ENCODE results near the gene HTR3B.

Gene HTR3B

DNA sequence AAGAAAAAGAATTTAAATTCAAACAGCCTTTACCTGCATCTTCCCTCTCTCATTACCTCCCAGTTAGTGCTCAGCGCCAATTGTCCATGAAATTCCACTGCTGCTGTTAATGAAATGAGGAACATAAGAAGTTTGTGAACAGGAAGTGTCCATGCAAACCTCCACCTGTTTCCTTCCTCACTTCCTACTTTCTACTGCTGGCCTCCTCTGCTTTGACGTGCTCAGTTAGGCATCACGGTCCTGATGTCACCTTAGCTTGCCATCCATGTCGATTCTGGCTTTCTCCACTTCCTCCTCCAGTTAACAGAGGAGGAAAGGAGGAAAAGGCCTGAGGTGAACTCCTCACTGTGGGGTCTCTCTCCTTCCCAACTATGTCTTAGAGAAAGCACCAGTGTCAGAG lies 43.4 kb downstream of the HTR3B start:
- no peak for DNase-seq

DNA sequence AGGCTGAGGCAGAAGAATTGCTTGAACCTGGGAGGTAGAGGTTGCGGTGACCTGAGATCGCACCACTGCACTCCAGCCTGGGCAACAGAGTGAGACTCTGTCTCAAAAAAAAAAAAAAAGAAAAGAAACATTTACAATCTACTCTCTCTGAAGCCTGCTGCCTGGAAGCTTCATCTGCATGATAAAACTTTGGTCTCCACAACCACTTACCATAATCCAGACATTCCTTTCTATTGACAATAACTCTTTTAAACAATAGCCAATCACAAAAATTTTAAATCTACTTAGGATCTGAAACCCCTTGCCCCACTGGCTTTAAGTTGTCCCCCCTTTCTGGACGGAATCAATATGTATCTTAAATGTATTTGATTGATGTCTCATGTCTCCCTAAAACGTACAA lies 45.3 kb downstream of the HTR3B start:
- no peak for DNase-seq

DNA sequence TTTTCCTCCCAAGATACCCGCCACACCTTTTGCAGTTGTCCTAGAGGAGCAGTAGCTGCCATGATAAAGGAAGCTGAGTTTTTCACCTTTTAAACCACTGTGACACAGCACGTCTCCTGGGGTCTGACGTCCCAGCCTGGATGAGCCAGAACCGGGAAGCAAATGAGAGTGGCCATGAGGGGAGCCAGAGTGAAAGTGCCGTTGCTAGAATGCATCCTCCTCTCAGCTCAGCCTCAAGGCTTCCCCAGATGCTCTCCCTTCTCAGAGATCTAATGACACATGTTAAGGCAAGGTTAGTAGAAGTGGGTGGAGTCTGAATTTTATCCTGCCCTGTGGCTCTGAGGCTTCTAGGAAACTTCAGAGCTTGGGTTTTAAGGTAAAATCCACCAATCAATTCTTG lies 46.9 kb downstream of the HTR3B start:
- no peak for DNase-seq

DNA sequence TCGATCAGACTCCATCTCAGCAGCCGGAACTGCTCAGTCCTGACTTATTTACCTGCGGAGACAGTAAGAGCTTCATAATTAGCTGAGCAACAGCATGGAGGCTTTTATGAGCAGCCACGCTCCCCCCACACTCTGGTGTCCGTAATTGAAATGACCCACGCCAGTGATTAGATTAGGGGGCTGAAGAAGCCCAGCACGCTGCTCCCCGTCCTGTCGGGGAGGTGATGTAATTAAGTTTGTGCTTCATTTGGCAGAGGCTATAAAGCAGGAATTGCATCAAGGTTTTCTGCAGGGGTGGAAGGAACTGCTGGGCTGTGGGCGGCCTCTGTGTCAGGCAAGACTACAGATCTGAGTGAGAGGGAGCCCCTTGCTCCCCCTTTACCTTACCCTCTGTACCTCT lies 47.5 kb downstream of the HTR3B start:
- no peak for DNase-seq

DNA sequence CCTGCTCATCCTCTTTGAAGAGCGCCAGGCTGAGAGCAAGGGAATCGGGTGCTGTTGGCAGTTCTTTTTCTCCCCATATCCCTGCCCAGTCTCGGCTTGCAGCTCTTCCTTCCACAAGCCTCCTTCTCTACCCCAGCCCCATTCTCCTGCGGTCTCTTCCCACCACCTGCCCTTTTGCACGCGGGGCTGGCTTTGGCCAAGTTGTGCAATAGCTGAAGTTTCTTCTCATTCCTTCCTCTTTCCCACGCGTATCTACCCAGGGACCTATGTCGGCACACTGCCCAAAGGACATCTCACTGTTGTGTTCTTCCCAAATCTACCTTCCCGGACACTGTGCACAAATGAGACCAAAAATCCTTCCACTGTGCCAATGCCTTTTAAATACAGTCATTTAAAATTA lies 48.0 kb downstream of the HTR3B start:
- DNase-seq: no peak

DNA sequence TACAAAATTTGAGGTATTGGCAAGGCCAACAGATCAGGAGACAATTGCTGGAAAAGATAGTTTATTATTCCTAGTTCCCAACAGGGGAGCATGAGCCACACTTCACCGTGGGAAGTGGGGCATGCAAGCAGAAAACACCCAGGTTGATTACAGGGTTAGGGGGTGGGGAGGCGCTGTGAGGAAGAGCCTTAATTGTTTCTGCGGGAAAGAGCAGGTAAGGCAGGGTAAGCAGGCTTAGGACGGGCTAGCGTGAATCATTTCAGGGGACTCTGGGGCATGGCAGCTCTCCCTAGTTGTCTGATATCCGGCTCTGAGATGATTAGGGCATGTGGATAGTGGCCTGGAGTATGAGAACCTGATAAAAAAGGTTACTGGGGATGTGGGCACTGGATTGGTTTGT lies 49.6 kb downstream of the HTR3B start:
- DNase-seq: no peak

DNA sequence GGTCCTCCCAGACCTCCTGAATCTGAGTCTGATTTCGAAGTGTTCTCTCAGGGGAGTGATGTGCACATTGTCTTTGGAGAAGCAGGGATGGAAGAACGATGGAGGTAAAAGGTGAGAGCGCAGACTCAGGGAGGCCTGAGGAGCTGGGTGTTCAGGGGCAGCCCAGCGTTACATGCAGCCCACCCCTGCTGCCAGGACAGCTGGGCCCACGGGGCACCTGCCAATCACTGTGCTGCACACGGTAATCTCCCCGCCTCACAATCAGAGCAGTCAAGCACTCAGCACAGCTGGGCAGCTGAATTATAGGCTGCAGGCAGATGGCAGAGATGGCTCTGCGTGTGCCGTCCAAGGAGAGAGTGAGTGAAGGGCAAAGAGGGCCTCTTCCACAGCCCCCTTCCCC lies 52.4 kb downstream of the HTR3B start:
- DNase-seq: no peak

DNA sequence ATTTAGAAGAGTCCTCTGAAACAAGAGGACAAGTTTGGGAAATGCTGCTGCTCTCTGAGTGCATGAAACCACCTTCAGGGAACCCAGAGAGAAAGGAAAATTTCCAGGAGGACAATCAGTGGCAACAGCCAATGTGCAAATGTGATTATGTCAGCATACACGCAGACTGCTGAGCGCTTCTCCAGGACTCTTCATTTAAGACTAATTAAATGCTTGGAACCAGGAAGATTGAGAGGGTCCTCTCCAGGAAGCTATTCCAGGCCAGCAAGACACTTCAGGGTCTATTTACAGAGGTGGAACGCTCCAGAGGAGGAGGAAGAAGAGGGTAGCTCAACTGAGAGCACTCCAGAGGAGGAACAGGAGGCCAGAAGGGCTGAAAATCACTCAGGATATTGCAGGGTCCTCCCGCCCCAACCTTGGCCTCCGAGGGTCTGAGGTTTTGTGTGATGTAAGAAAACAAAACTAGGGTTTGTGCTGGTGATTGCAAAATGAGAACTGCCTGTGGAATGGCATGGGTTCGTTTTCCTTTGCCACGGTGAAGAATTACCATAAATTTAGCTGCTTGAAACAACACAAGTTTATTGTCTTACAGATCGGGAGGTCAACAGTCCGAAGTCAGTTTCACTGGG lies 56.2 kb downstream of the HTR3B start:
- DNase-seq: no peak

DNA sequence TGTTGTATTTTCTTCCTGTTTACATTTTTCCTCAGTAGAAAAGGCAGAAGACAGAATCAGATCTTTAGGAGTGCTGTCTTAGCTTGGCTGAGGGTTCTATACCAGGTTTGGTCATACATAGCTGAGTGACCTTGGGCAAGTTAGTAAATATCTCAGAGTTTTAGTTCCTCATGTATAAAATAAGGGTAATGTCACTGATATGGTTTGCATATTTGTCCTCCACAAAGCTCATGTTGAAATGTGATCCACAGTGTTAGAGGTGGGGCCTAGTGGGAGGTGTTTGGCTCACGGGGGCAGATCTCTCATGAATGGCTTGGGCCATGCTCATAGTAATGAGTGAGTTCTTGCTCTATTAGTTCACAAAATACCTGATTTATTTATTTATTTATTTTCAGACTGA lies 62.8 kb downstream of the HTR3B start:
- no peak for DNase-seq

DNA sequence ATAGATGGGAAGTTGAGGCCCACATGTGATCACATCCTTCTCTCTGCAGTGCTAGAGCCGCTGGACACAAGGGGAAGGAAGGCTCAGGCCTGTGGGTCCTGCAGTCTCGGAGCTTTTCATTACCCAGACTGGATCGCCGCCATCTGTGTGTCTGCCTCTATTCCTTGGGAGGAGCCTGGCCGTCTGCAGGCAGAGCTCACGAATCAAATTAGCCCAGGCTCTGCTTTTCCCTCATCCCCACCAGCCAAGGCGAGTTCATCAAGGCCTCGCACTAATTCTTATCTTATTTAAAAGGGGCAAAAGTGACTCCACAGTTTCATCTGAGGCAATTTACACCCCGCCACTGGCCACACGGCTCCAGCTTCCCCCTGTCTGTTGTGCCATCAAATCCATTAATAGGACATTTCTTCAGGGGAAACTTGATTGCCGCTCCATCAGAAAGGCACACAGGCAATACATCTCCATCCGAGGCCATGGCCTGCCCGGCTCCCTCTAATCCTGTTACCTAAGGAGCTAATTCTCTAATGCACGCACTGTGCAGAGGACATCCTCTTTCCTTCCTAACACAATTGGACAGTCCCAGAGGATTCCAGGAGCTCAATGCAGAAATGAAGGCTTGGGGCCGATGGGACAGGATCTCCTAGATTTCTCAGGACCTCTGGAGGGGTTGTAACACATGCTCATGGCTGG lies 67.1 kb downstream of the HTR3B start:
- DNase-seq: no peak

DNA sequence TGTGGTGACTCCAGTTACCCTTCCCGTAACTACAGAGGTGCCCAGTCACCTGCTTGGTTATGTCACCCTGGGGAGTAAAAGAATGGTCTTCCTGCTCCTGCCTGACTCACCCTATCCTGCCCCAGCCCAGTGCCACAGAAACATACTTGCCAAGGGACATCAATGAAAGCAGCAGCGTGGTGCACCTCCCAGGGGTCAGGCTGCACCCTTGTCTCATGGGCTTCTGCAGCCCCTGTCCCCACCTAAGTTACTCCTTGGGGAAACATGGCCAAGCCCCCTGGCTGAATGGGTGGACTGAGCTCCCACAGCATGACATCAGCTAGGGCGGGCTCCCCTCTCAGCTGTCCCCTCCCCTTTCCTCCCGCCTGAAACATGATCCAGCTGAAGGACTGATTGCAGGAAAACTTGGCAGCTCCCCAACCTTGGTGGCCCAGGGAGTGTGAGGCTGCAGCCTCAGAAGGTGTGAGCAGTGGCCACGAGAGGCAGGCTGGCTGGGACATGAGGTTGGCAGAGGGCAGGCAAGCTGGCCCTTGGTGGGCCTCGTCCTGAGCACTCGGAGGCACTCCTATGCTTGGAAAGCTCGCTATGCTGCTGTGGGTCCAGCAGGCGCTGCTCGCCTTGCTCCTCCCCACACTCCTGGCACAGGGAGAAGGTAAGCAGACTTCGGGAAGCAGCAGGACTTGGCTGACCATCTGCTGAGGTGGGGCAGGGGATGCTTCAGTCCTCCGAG lies 70.3 kb downstream of the HTR3B start, which contains the start of gene HTR3A:
HTR3A (plus strand) TSS at position 368 of the 730 bp plus-strand sequence; CDS start at position 586, 218 bp downstream.
- DNase-seq: no peak

DNA sequence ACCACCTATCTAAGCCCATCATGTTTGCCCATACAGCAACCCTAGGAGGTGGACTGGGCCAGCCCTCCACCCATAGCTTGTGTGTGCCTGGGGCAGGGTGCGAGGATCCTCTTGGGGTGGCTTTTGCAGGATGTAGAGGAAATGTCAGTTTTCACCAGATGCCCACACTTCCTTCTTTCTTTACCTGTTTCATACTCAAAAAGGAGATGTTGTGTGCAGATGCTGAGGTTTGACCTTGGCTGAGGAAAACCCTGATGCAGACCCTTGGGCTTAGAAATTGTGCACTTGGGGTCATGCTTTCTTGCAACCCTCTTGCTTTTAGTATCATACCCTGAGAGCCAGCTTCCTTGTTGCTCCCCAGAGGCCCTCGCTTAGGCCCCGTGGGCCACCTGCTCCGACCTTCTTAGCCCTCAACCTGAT lies 72.5 kb downstream of the HTR3B start:
- DNase-seq: no peak

DNA sequence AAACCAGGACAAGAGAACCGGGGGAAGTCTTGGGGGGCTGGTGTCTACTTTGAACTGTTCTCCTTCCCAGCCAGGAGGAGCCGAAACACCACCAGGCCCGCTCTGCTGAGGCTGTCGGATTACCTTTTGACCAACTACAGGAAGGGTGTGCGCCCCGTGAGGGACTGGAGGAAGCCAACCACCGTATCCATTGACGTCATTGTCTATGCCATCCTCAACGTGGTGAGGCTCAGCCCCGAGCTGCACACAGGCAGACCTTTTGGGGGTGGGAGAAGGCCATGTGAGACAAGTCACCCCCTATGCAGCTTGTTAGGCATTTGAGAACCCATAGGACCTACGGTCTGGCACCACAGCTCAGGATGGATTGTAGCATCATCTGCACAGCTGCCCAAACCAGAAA lies 73.1 kb downstream of the HTR3B start:
- no peak for DNase-seq

DNA sequence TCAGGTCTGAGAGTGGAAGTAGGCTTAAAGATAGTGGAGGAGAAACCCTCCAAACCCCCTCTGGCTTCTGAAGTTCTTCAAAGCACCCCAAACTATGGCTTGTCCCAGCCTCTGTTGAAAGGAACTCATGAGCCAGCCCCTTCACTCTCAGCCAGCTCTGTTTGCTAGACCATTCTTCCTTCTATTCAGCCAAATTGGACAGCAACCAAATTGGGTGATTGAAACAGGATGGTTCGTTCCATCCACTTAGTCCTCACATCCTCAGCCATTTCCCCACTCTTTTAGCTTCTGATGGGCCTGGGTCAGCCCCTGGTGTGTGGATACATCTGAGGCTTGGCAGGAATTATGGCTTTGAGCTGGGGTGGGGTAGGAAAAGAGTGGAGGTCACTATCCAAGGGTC lies 74.8 kb downstream of the HTR3B start:
- DNase-seq: no peak

DNA sequence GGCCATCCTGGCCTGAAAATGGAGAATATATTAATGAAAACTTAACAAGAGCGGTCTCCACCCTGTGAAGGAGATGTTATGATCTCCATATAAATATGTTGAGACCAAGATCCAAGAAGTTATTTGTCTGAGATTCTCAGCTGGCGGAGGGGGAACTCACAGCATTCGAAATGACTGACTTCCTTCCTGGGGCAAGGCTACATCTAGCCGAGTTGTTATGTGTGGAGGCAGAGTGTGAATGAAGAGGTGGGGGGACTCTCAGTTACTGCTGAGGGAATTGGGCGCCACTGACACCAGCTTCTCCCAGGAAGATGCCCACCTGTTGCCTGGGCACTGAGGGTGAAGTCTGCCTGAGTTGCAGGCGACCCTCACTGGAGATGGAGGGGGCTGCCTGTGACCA lies 76.2 kb downstream of the HTR3B start:
- no peak for DNase-seq

DNA sequence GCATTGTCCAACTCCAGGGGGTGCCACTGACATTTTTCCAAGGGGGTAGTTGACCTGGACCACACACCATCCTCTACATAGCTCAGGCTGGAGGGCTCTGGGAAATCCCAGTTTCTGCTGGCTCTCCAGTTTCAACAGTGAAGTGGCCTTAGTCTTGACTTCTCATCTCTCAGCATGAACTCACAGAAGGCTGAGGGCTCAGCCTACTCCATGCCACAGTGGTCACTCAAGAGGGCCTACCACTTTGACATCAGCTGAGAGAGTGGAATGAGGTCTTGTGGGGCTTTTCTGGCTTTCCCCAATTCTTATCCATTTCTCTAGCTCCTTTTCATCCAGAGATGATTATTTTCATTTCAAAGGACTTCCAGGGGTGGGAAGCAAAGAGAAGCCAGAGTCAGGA lies 77.7 kb downstream of the HTR3B start:
- DNase-seq: no peak

DNA sequence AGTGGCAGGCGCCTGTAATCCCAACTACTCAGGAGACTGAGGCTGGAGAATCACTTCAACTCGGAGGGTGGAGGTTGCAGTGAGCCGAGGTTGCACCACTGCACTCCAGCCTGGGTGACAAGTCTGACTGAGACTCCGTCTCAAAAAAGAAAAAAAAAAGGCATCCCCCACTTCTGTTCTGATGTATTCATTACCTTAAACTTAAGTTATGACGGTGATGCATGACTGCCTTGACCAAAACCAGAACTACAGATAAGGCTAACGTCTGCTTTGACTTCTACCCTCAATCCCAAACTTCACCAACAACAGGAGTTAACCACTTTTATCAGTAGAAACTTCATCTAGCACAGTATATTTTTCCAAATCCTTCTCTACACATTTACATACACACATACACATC lies 80.2 kb downstream of the HTR3B start:
- DNase-seq: no peak

DNA sequence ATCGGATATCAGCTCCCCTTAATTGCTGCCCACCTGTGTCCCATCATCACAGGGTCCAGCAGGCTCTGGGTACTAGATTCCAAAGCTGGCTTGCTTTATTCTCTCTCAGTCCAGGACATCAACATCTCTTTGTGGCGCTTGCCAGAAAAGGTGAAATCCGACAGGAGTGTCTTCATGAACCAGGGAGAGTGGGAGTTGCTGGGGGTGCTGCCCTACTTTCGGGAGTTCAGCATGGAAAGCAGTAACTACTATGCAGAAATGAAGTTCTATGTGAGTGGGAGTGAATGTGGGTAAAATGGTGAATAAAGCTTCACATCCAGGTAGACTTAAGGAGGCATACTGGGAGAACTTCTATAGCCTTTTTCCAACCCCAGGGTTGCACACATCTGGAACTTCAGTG lies 81.3 kb downstream of the HTR3B start:
- no peak for DNase-seq

DNA sequence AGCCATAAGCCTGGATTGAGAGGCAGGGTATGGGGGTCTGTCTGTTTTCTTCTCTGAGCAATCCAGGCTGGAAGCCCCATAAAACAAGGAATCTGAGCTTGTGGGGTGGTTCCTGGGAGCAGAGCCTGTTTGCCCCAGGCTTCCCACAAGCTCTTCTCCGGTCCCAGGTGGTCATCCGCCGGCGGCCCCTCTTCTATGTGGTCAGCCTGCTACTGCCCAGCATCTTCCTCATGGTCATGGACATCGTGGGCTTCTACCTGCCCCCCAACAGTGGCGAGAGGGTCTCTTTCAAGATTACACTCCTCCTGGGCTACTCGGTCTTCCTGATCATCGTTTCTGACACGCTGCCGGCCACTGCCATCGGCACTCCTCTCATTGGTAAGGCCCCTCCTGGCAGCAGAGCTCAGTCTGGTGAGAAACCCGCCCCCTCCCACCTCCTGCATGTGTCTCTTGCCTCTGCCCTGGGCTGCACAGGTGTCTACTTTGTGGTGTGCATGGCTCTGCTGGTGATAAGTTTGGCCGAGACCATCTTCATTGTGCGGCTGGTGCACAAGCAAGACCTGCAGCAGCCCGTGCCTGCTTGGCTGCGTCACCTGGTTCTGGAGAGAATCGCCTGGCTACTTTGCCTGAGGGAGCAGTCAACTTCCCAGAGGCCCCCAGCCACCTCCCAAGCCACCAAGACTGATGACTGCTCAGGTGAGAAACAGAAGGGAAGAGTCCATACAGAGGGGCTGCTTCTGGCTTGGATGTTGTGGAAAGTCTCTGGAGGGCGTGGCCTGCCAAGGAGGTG lies 82.0 kb downstream of the HTR3B start:
- DNase-seq: no peak

DNA sequence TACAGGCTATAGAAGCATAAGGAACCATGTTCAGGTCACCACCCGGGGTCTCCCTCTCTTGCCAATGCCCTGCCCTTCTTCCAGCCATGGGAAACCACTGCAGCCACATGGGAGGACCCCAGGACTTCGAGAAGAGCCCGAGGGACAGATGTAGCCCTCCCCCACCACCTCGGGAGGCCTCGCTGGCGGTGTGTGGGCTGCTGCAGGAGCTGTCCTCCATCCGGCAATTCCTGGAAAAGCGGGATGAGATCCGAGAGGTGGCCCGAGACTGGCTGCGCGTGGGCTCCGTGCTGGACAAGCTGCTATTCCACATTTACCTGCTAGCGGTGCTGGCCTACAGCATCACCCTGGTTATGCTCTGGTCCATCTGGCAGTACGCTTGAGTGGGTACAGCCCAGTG lies 84.8 kb downstream of the HTR3B start:
- no peak for DNase-seq

DNA sequence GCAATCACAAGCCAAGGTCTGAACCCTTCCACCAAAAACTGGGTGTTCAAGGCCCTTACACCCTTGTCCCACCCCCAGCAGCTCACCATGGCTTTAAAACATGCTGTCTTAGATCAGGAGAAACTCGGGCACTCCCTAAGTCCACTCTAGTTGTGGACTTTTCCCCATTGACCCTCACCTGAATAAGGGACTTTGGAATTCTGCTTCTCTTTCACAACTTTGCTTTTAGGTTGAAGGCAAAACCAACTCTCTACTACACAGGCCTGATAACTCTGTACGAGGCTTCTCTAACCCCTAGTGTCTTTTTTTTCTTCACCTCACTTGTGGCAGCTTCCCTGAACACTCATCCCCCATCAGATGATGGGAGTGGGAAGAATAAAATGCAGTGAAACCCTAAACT lies 85.3 kb downstream of the HTR3B start:
- no peak for DNase-seq

DNA sequence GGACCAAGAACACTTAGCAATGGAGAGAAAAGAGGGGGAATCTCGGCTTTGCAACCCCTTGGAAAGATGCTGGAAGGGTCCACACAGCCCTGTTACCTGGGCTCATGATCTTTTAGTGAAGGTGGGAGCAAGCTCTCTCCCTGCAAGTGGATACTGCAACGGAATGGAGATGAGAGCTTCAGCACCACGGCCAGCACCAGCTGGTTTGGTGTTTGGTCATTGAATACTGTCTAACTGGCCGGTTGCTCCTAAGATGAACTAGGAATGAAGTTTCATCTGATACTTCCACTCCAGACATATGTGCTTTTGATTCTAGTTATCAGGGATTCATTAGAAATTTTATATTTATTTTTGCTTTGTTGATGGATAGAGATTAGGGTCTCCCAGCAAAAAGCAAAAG lies 86.6 kb downstream of the HTR3B start:
- no peak for DNase-seq

DNA sequence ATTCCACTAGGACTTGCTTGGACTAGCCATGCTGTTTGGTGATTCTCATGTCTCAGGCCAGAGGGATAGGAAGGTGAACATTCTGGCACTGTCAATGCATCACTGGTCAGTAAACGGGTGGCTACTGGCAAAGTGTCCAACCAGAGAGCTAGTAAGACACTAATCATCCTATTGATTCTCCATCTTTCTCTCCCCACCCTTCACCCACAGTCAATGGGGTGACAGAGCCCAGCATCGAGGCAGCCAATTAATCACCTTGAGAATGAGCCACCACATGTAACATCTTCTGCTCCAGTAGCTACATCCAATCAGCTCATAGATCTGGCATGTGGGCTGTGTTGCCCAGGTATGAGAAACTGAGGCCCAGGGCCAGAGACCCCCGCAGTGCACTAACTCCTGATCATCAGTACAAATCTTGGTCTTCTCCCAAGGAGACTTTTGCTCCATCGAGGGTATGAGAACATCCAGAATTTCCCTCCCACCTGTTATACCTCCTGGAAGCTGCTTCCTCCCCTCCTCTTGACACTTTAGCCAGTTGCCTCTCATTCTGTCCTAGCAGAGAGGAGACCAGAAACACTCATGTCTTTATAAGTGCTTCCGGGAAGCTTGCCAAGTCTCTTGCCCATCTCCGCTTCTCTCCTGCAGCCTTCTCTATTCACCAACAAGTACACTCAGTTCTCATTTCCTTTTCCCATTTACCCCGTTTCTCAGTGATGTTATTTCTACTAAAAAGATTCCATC lies 87.3 kb downstream of the HTR3B start:
- no peak for DNase-seq
